Panc1 (cell line): Measurements from ENCODE around the gene FKBP7. TPM values are rescaled to one million over a fixed set of nuclear protein-coding genes. Genes with fewer than 3 reads are reported as not detected.
A peak's percentile ranks its signal among the peaks of the same experiment; 100 is the strongest.

Experiments
- ATAC-seq: fragments of 200-7000 bp; cut with Tn5 transposase; 2 replicates; pipeline ENCODE4 v1.9.1; 2020; ENCODE audit warnings: mild to moderate bottlenecking, moderate library complexity
- BruUV-seq: library from RNA; stranded (reverse); fragments of 400-500 nt; replicated peaks from 2 replicates; lab custom pipeline; 2021; lab: Mats Ljungman, UMichigan
- CTCF ChIA-PET: fragments of 300-600 bp; sonication (Branson Sonifier 250); formaldehyde crosslinking; loops from one replicate; lab custom pipeline; 2022; ENCODE audit warnings: antibody characterized with exemption; lab: Charles Lee
- POLR2A ChIA-PET: fragments of 300-600 bp; sonication (Branson Sonifier 250); formaldehyde crosslinking; loops from one replicate; lab custom pipeline; 2022; ENCODE audit warnings: antibody characterized with exemption; lab: Charles Lee
- DNase-seq: peaks from one replicate; pipeline ENCODE4 v3.0.0-alpha.2; 2010; ENCODE audit warnings: low read depth, low spot score
- H3K27ac ChIP-seq: 2 replicates; pipeline ENCODE4 v1.5.1; 2011; ENCODE audit warnings: mild to moderate bottlenecking, low read length, inconsistent platforms
- H3K27me3 ChIP-seq: fragments of 200-500 bp; sonication (Bioruptor generic); 2 replicates; pipeline ENCODE4 v1.6.0; 2014; ENCODE audit warnings: low read length, inconsistent platforms; ENCODE audit not compliant: control insufficient read depth, insufficient read depth
- H3K36me3 ChIP-seq: fragments of 200-500 bp; sonication (Bioruptor generic); 2 replicates; pipeline ENCODE4 v1.5.1; 2014; ENCODE audit warnings: inconsistent platforms, mild to moderate bottlenecking, low read length, moderate library complexity; ENCODE audit not compliant: control insufficient read depth, insufficient read depth
- H3K4me1 ChIP-seq: 2 replicates; pipeline ENCODE4 v1.5.1; 2011; ENCODE audit warnings: inconsistent platforms, mild to moderate bottlenecking, low read length, moderate library complexity; ENCODE audit not compliant: control insufficient read depth, insufficient read depth
- H3K4me3 ChIP-seq, 2 experiments: 2 replicates each; pipeline ENCODE4 v1.5.1; 2011 to 2012; ENCODE audit warnings: low read depth in 2 of 2, low read length in 2 of 2, mild to moderate bottlenecking in 2 of 2, inconsistent platforms in 1 of 2, moderate library complexity in 1 of 2
- H3K9me3 ChIP-seq: fragments of 200-500 bp; sonication (Bioruptor generic); 2 replicates; pipeline ENCODE4 v1.5.1; 2014; ENCODE audit warnings: low read depth, mild to moderate bottlenecking, inconsistent platforms, low read length, moderate library complexity; ENCODE audit not compliant: control insufficient read depth, insufficient read depth
- CTCF ChIP-seq: fragments of 450-650 bp; IDR thresholded peaks from 2 replicates; pipeline ENCODE4 v1.5.1; 2017; ENCODE audit warnings: mild to moderate bottlenecking
- POLR2AphosphoS5 ChIP-seq: IDR thresholded peaks from 2 replicates; pipeline ENCODE4 v1.6.1; 2012; ENCODE audit warnings: mild to moderate bottlenecking, low read depth, low read length, moderate library complexity
- REST ChIP-seq, 2 experiments: IDR thresholded peaks; 2 replicates each; pipeline ENCODE4 v1.6.1; 2011 to 2012; ENCODE audit warnings: low read depth in 2 of 2, control low read depth in 1 of 2, low read length in 1 of 2, mild to moderate bottlenecking in 1 of 2, moderate library complexity in 1 of 2; ENCODE audit not compliant: insufficient read depth in 1 of 2
- SIN3A ChIP-seq: IDR thresholded peaks from 2 replicates; pipeline ENCODE4 v1.6.1; 2012; ENCODE audit warnings: low read depth, mild to moderate bottlenecking, low read length, moderate library complexity, borderline replicate concordance; ENCODE audit not compliant: insufficient read depth
- TCF7L2 ChIP-seq: IDR thresholded peaks from 2 replicates; pipeline ENCODE4 v1.6.1; 2011; ENCODE audit warnings: mild to moderate bottlenecking, low read depth, low read length, inconsistent platforms
- in situ Hi-C: cut with HindIII; loops from 2 replicates; pipeline ENCODE4 v1.10.0; 2016; ENCODE audit warnings: low sequenced_read_pairs, low pct_unique_long_range_greater_than_20kb
- intact Hi-C: fragments of 100-400 bp; cut with micrococcal nuclease; formaldehyde crosslinking; loops from one replicate; pipeline ENCODE4 v1.10.0; 2022; ENCODE audit not compliant: unreplicated experiment
- total RNA-seq: library from RNA; stranded (reverse); gene quantifications from one replicate; pipeline ENCODE4 v1.2.1, GENCODE V29; 2021; ENCODE audit not compliant: unreplicated experiment

FKBP7 gene
- total RNA-seq, 1 experiment from 2014 or later = 1.8 TPM

- TF ChIP-seq REST (IDR thresholded peaks at IDR 0.05; ENCODE audit: insufficient read depth in 1 of 2, low read depth in 2 of 2, low read length in 1 of 2) = no peak
- TF ChIP-seq TCF7L2 = no peak
- TF ChIP-seq POLR2AphosphoS5 = no peak
- no peaks in the 10 kb centered on the region for H3K9me3 ChIP-seq
- BruUV-seq = TSS peak; percentile 57
- ATAC-seq (no peak), DNase-seq (no peak)
- H3K4me3 ChIP-seq = peak overlapping the region in 1 of 2 experiments; percentile 95; a peak in 3 of 4 replicates
- intact Hi-C loops = no loop called here
- no peak overlapping the region for H3K27ac ChIP-seq
- peaks cover 9% of the 10 kb centered on the region; the same call in 1 of the 2 replicates for H3K4me1 ChIP-seq
- in situ Hi-C loops = no loop called here
- no peaks in the 10 kb centered on the region for H3K27me3 ChIP-seq
- POLR2A ChIA-PET = interaction anchor here (0.6 kb wide), 1 partner anchor 104 kb away, joined by 4 read pairs; no protein-coding TSS in a partner anchor
- CTCF ChIA-PET = no interaction called here
- peaks cover 30% of the 10 kb centered on the region for H3K36me3 ChIP-seq
Measured at GRCh38 chr2:178448968-178449661, 29.3 kb downstream of the FKBP7 start.

GRCh38 chr2:178441426-178441825 lies 37.0 kb downstream of the FKBP7 start:
- H3K36me3 ChIP-seq = peaks cover 54% of the 10 kb centered on the region
- CTCF ChIA-PET = interaction anchor here (0.6 kb wide), 1 partner anchor 83 kb away, joined by 3 read pairs; no protein-coding TSS in a partner anchor
- H3K4me1 ChIP-seq = peaks cover 6% of the 10 kb centered on the region; the same call in 1 of the 2 replicates
- H3K27me3 ChIP-seq = no peaks in the 10 kb centered on the region
- H3K4me3 ChIP-seq = no peak overlapping the region
- ATAC-seq (no peak), DNase-seq (no peak)
- TF ChIP-seq TCF7L2 (no peak), REST (IDR thresholded peaks at IDR 0.05; ENCODE audit: insufficient read depth in 1 of 2, low read depth in 2 of 2, low read length in 1 of 2) (no peak)
- in situ Hi-C loops = no loop called here
- intact Hi-C loops = no loop called here
- POLR2A ChIA-PET = interaction anchor here (0.5 kb wide), 1 partner anchor 23 kb away, joined by 4 read pairs; no protein-coding TSS in a partner anchor
- BruUV-seq = no TSS peak
- H3K27ac ChIP-seq = no peak overlapping the region
- H3K9me3 ChIP-seq = no peaks in the 10 kb centered on the region

- no peak for ATAC-seq
- Histone ChIP-seq H3K4me3 (no peak overlapping the region), H3K36me3 (peaks cover 49% of the 10 kb centered on the region), H3K27me3 (no peaks in the 10 kb centered on the region), H3K9me3 (no peaks in the 10 kb centered on the region), H3K27ac (no peak overlapping the region), H3K4me1 (peaks cover 6% of the 10 kb centered on the region; the same call in 1 of the 2 replicates)
- no TSS peak for BruUV-seq
- TF ChIP-seq CTCF (no peak), POLR2AphosphoS5 (no peak), TCF7L2 (no peak), REST (IDR thresholded peaks at IDR 0.05; ENCODE audit: insufficient read depth in 1 of 2, low read depth in 2 of 2, low read length in 1 of 2) (no peak), SIN3A (no peak)
- no peak for DNase-seq
- ChIA-PET CTCF (no interaction called here), POLR2A (no interaction called here)
- in situ Hi-C loops (no loop called here), intact Hi-C loops (no loop called here)
Measured at GRCh38 chr2:178436662-178437061, 41.7 kb downstream of the FKBP7 start.
